GM23338 (cell line): ENCODE results near the gene GZF1. TPM values are rescaled to one million over a fixed set of nuclear protein-coding genes. Genes with fewer than 3 reads are reported as not detected.

Experiments
- ATAC-seq: fragments of 200-7000 bp; cut with Tn5 transposase; 3 replicates; pipeline ENCODE4 v1.9.1; 2020
- DNase-seq: peaks from one replicate; pipeline ENCODE4 v3.0.0-alpha.2; 2015; ENCODE audit warnings: low spot score
- H2AFZ ChIP-seq: fragments of 200-600 bp; sonication (generic); 2 replicates; pipeline ENCODE4 v1.8.0; 2016; ENCODE audit warnings: antibody characterized with exemption, mild to moderate bottlenecking, moderate library complexity
- H3F3A ChIP-seq: fragments of 200-600 bp; sonication (generic); replicated peaks from 2 replicates; pipeline ENCODE4 v1.8.0; 2017; ENCODE audit warnings: antibody characterized with exemption, mixed run types, low read depth
- H3K27ac ChIP-seq: fragments of 200-600 bp; sonication (generic); 2 replicates; pipeline ENCODE4 v1.6.1; 2016; ENCODE audit warnings: low read depth
- H3K27me3 ChIP-seq: fragments of 200-600 bp; sonication (generic); 2 replicates; pipeline ENCODE4 v1.8.0; 2016; ENCODE audit warnings: mild to moderate bottlenecking, mixed run types, moderate library complexity; ENCODE audit not compliant: insufficient read depth
- H3K36me3 ChIP-seq: fragments of 200-600 bp; sonication (generic); 2 replicates; pipeline ENCODE4 v1.8.0; 2016; ENCODE audit warnings: mild to moderate bottlenecking; ENCODE audit not compliant: insufficient read depth
- H3K4me1 ChIP-seq: fragments of 200-600 bp; sonication (generic); 2 replicates; pipeline ENCODE4 v1.8.0; 2016; ENCODE audit warnings: mild to moderate bottlenecking, moderate library complexity; ENCODE audit not compliant: insufficient read depth
- H3K4me2 ChIP-seq: fragments of 200-600 bp; sonication (generic); 2 replicates; pipeline ENCODE4 v1.7.1; 2017; ENCODE audit warnings: mixed run types
- H3K4me3 ChIP-seq: fragments of 200-600 bp; sonication (generic); 2 replicates; pipeline ENCODE4 v1.6.1; 2016; ENCODE audit warnings: mixed run types
- H3K79me2 ChIP-seq: fragments of 200-600 bp; sonication (generic); replicated peaks from 2 replicates; pipeline ENCODE4 v1.8.0; 2017; ENCODE audit warnings: mild to moderate bottlenecking; ENCODE audit not compliant: insufficient read depth
- H3K9me2 ChIP-seq: fragments of 200-600 bp; sonication (generic); 2 replicates; pipeline ENCODE4 v1.8.0; 2017; ENCODE audit not compliant: insufficient read depth
- H4K20me1 ChIP-seq: fragments of 200-600 bp; sonication (generic); replicated peaks from 2 replicates; pipeline ENCODE4 v1.8.0; 2017; ENCODE audit warnings: mild to moderate bottlenecking; ENCODE audit not compliant: insufficient read depth
- H3K27ac Mint-ChIP-seq: 2 replicates; pipeline ENCODE4 v1.8.0; 2020; ENCODE audit warnings: inconsistent platforms, mild to moderate bottlenecking, moderate library complexity, mixed read lengths
- H3K27me3 Mint-ChIP-seq: 3 replicates; pipeline ENCODE4 v1.8.0; 2022; ENCODE audit warnings: low read depth, mild to moderate bottlenecking, moderate library complexity, mixed read lengths, inconsistent platforms; ENCODE audit not compliant: insufficient read depth, poor library complexity
- H3K36me3 Mint-ChIP-seq: 3 replicates; pipeline ENCODE4 v1.8.0; 2021; ENCODE audit warnings: low read depth, mild to moderate bottlenecking, inconsistent platforms, moderate library complexity, mixed read lengths
- H3K4me1 Mint-ChIP-seq: 3 replicates; pipeline ENCODE4 v1.8.0; 2020; ENCODE audit warnings: mild to moderate bottlenecking, inconsistent platforms, mixed read lengths
- H3K4me3 Mint-ChIP-seq: 3 replicates; pipeline ENCODE4 v1.8.0; 2021; ENCODE audit warnings: moderate library complexity, mild to moderate bottlenecking, inconsistent platforms, mixed read lengths
- H3K9me3 Mint-ChIP-seq: 3 replicates; pipeline ENCODE4 v1.8.0; 2020; ENCODE audit warnings: moderate library complexity, mild to moderate bottlenecking, inconsistent platforms, mixed read lengths
- EZH2phosphoT487 ChIP-seq: fragments of 200-600 bp; sonication (generic); IDR thresholded peaks from one replicate; pipeline ENCODE4 v1.8.1; 2018; ENCODE audit warnings: antibody characterized with exemption; ENCODE audit not compliant: unreplicated experiment
- NANOG ChIP-seq: IDR thresholded peaks from 2 replicates; pipeline ENCODE4 v1.6.1; 2016; ENCODE audit warnings: antibody characterized with exemption, borderline replicate concordance
- REST ChIP-seq: IDR thresholded peaks from one replicate; pipeline ENCODE4 v1.6.1; 2018; ENCODE audit warnings: antibody characterized with exemption; ENCODE audit not compliant: unreplicated experiment
- STAT1 ChIP-seq: IDR thresholded peaks from one replicate; pipeline ENCODE4 v1.6.1; 2016; ENCODE audit warnings: antibody characterized with exemption; ENCODE audit not compliant: unreplicated experiment
- ZNF114 ChIP-seq: fragments of 250-450 bp; sonication (Bioruptor Pico); IDR thresholded peaks from 2 replicates; pipeline ENCODE4 v1.5.0; 2020; ENCODE audit warnings: mild to moderate bottlenecking, moderate library complexity
- ZNF331 ChIP-seq: fragments of 250-450 bp; sonication (Bioruptor Pico); IDR thresholded peaks from 2 replicates; pipeline ENCODE4 v1.5.0; 2020; ENCODE audit warnings: low read depth, mild to moderate bottlenecking, moderate library complexity
- ZNF462 ChIP-seq: fragments of 250-450 bp; sonication (Bioruptor Pico); IDR thresholded peaks from 2 replicates; pipeline ENCODE4 v1.5.0; 2020; ENCODE audit warnings: mild to moderate bottlenecking, moderate library complexity
- polyA plus RNA-seq: library from polyadenylated mRNA; unstranded; fragments of >200 nt; fragmentation: Nextera tagmentation; extraction: Ambion mirVana; gene quantifications from 2 replicates; pipeline ENCODE4 v1.2.1, GENCODE V29; 2016
- total RNA-seq: library from RNA; depleted of rRNA; stranded (reverse); fragments of >200 nt; shearing (Covaris generic); gene quantifications from 2 replicates; pipeline ENCODE4 v1.2.3, GENCODE V29; 2014

GZF1 gene
- total and polyA plus RNA-seq, 2 experiments from 2014 or later, result 4.2 to 15.7 TPM

GRCh38 chr20:23335521-23335920 lies 26.5 kb upstream of the GZF1 start:
- no peaks in the 10 kb centered on the region for H3K36me3 ChIP-seq
- no peak overlapping the region for H3K4me3 Mint-ChIP-seq

More at GRCh38 chr20:23335521-23335920, 26.5 kb upstream of the GZF1 start:
- H3K27me3 Mint-ChIP-seq, result no peaks in the 10 kb centered on the region
- peaks cover 6% of the 10 kb centered on the region; the same call in 2 of the 3 replicates for H3K9me3 Mint-ChIP-seq
- Histone ChIP-seq H3K9me2 (no peaks in the 10 kb centered on the region; the same call in 1 of the 2 replicates), H3K79me2 (no peaks in the 10 kb centered on the region), H3K27ac (no peak overlapping the region), H3K27me3 (no peaks in the 10 kb centered on the region), H3F3A (no peaks in the 10 kb centered on the region), H2AFZ (no peak overlapping the region), H3K4me1 (no peaks in the 10 kb centered on the region), H3K4me3 (no peak overlapping the region), H4K20me1 (no peaks in the 10 kb centered on the region), H3K4me2 (no peak overlapping the region)
- DNase-seq, result no peak
- no peaks in the 10 kb centered on the region for H3K36me3 Mint-ChIP-seq
- no peak overlapping the region for H3K27ac Mint-ChIP-seq
- no peak for ATAC-seq
- peaks cover 9% of the 10 kb centered on the region for H3K4me1 Mint-ChIP-seq
- no peak for TF ChIP-seq NANOG
- no peak for TF ChIP-seq EZH2phosphoT487
- no peak for TF ChIP-seq ZNF114 (CRISPR knock-in tag)
- no peak for TF ChIP-seq ZNF331 (CRISPR knock-in tag)
- no peak for TF ChIP-seq ZNF462 (CRISPR knock-in tag)
- TF ChIP-seq STAT1, result no peak
- no peak for TF ChIP-seq REST
